Activated CD4-positive, alpha-beta T cell treated with anti-CD3 and anti-CD28 coated beads for 36 hours (primary cell): Measurements from ENCODE around the gene FIGN. TPM values are rescaled to one million over a fixed set of nuclear protein-coding genes. Genes with fewer than 3 reads are reported as not detected.

Source experiments
- ATAC-seq: fragments of 200-7000 bp; cut with Tn5 transposase; one replicate; pipeline ENCODE4 v1.10.0; 2021; ENCODE audit warnings: mild to moderate bottlenecking, moderate library complexity
- CTCF ChIA-PET: fragments of 350-600 bp; sonication (Branson Sonifier 250); formaldehyde crosslinking; loops from one replicate; lab custom pipeline; 2021; ENCODE audit warnings: antibody characterized with exemption; lab: Charles Lee
- POLR2A ChIA-PET: fragments of 350-600 bp; sonication (Branson Sonifier 250); formaldehyde crosslinking; loops from one replicate; lab custom pipeline; 2021; ENCODE audit warnings: antibody characterized with exemption, inconsistent platforms; lab: Charles Lee
- DNase-seq: peaks from one replicate; pipeline ENCODE4 v3.0.0-alpha.2; 2020
- H3K27ac Mint-ChIP-seq: one replicate; pipeline ENCODE4 v1.8.0; 2021; ENCODE audit warnings: mixed read lengths
- H3K27me3 Mint-ChIP-seq: one replicate; pipeline ENCODE4 v1.8.0; 2021; ENCODE audit warnings: mixed read lengths
- H3K36me3 Mint-ChIP-seq: one replicate; pipeline ENCODE4 v1.8.0; 2021; ENCODE audit warnings: low read depth, mixed read lengths
- H3K4me1 Mint-ChIP-seq: one replicate; pipeline ENCODE4 v1.8.0; 2021; ENCODE audit warnings: mixed read lengths
- H3K4me3 Mint-ChIP-seq: one replicate; pipeline ENCODE4 v1.8.0; 2021; ENCODE audit warnings: mild to moderate bottlenecking, moderate library complexity, mixed read lengths
- H3K9me3 Mint-ChIP-seq: one replicate; pipeline ENCODE4 v1.8.0; 2021; ENCODE audit warnings: low read depth, mixed read lengths
- intact Hi-C, 2 experiments: fragments of 100-400 bp; cut with DNase I in 1 of 2; cut with micrococcal nuclease in 1 of 2; formaldehyde crosslinking; loops; one replicate each; pipeline versions ENCODE4 v1.14.2 to v1.15.1; 2022 to 2024; cut with DNase I, micrococcal nuclease
- total RNA-seq, 2 experiments: library from RNA; stranded (reverse); gene quantifications; one replicate each; pipeline ENCODE4 v1.2.3, GENCODE V29; 2021

FIGN gene
- total RNA-seq, 2 experiments from 2014 or later = not detected

DNA sequence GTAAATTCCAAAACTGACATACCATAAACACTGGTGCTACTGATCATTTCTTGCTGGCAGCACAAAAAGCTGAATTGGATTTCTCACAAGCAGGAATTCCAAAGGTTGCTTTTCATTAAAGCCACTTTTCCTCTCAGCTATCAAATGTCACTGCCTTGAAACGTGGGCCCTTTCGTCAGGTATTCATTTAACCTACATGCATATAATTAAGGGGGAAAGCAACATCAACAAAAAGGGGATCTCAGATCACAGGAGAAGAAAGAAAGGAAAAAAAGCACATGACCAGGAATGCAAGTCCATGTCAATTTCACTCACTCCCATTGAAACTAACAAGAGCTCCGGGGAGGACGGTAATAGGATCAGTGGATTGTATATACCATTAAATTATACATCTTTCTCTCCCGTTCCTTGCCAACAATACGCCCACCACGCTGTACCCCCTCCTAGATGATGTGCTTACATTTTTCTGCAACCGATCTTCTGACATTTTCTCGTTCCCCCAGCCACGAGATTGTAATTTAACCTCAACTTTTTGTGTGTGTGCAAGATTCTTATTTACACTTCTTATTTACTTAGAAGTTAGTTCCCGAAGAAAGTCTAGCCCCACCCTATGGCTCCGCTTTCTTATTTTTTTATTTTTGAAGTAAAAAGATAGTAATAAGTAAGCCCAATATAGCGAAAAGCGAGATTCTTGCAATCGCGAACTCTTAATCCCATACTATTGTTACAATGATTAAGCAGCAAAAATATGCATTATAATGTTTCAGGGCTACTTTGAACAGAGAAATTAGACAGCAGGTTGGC, 725 bp downstream of the FIGN start:
- no peaks in the 10 kb centered on the region for H3K36me3 Mint-ChIP-seq
- no peak for ATAC-seq
- CTCF ChIA-PET = interaction anchor here (0.7 kb wide), 1 partner anchor 670 kb away, joined by 3 read pairs; no protein-coding TSS in a partner anchor
- POLR2A ChIA-PET = no interaction called here
- no peak for DNase-seq
- H3K4me3 Mint-ChIP-seq = no peak overlapping the region
- no peak overlapping the region for H3K27ac Mint-ChIP-seq
- peaks cover 22% of the 10 kb centered on the region for H3K27me3 Mint-ChIP-seq
- no peaks in the 10 kb centered on the region for H3K9me3 Mint-ChIP-seq
- peaks cover 4% of the 10 kb centered on the region for H3K4me1 Mint-ChIP-seq
- intact Hi-C loops = no loop called here

DNA sequence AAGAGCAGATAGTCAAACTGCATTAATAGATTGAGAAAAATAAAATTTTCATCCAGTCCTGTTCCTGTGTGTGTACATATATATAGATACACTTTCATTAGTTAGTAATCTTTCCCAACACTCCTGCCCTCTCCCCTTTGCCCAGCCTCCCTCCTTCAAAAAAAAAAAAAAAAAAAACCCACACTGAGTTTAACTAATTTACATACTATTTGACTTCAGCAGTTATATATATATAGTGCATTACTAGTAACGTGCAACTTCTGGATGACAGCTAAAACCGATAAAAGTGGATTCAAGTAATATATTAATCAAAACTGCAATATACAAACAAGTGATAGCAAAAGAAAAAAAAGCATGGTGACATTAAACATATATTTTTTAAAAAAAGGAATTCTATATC, 1.4 kb downstream of the FIGN start:
- H3K27ac Mint-ChIP-seq = no peak overlapping the region

DNA sequence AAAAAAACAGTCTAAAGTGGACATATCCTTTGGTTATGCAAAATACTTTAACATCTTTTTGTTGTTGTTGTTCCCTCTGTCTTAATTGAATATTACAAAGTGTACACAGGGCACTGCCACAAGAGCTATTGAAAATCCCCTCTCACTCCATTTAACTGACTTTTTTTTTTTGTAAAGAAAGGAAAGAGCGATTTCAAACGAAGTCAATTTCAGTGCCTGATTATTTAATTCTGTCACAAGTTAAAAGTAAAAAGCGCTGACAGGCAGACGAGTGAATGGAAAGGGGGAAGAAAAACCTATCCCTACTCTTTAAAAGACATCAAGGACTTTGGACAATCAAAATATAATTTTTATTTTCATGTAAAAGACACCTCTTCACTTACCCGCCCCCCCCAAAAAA, 1.9 kb downstream of the FIGN start:
- Mint-ChIP-seq H3K27me3 (peaks cover 22% of the 10 kb centered on the region), H3K36me3 (no peaks in the 10 kb centered on the region), H3K4me3 (no peak overlapping the region), H3K4me1 (peaks cover 4% of the 10 kb centered on the region), H3K9me3 (no peaks in the 10 kb centered on the region), H3K27ac (no peak overlapping the region)
- no peak for ATAC-seq
- CTCF ChIA-PET = no interaction called here
- intact Hi-C loops = no loop called here
- POLR2A ChIA-PET = no interaction called here
- DNase-seq = no peak

More for the DNA sequence above, 1.4 kb downstream of the FIGN start:
- H3K4me3 Mint-ChIP-seq = no peak overlapping the region
- no peaks in the 10 kb centered on the region for H3K9me3 Mint-ChIP-seq
- H3K27me3 Mint-ChIP-seq = peaks cover 22% of the 10 kb centered on the region
- peaks cover 4% of the 10 kb centered on the region for H3K4me1 Mint-ChIP-seq
- DNase-seq = no peak
- ATAC-seq = no peak
- CTCF ChIA-PET = interaction anchor here (0.7 kb wide), 1 partner anchor 671 kb away, joined by 3 read pairs; no protein-coding TSS in a partner anchor
- POLR2A ChIA-PET = no interaction called here
- intact Hi-C loops = no loop called here
- H3K36me3 Mint-ChIP-seq = no peaks in the 10 kb centered on the region

DNA sequence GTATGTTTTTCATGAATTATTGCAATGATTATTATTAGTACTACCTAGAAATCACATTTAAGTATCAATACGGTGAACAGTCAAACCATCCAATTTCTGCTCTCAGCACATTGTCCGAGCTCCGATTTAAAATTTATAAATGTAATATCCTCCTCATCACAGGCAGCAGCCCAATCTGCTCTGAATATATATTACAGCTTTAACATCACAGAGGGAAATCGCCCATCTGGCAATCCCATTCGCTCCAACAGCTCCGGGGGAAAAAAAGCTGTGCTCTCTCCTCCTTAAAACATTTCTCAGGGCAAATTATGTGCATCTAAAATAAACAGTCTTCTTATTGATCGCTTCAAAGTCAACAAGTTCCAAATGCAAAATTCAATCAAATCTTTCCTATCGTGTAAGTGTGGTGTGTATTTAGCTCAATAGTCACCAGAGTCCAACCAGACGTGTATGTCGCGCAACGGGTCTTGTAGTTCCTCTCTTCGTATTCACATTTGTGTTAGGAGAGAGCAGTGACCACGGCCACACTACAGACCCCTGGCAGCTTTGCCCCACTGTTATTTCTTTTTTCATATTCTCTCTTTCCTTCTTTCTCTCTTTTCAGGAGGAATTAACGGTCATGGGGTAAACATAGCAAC, 2.4 kb downstream of the FIGN start:
- POLR2A ChIA-PET = no interaction called here
- H3K27ac Mint-ChIP-seq = no peak overlapping the region

DNA sequence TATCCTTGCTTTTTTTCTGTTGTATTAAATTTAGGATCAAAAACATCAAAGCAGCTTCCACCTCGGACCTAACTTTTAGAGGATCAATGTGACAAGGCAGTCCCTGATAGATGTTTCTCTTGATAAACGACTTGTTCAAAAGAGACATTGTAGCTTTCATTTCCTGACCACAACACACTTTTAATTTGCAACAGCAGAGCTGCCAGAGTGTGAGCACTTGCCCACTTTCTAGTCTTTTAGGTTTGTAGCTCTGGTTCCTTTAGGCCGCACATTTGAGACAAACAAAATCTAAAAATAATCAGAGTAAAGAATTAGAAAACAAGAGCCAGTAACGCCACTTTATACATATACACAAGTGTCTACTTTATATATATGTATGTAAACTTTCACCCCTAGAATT, 3.1 kb downstream of the FIGN start:
- POLR2A ChIA-PET = no interaction called here
- CTCF ChIA-PET = no interaction called here
- ATAC-seq = no peak
- Mint-ChIP-seq H3K27me3 (peaks cover 22% of the 10 kb centered on the region), H3K4me1 (peaks cover 4% of the 10 kb centered on the region), H3K36me3 (no peaks in the 10 kb centered on the region), H3K27ac (no peak overlapping the region), H3K9me3 (no peaks in the 10 kb centered on the region), H3K4me3 (no peak overlapping the region)
- intact Hi-C loops = no loop called here
- DNase-seq = no peak

More for the DNA sequence above, 2.4 kb downstream of the FIGN start:
- CTCF ChIA-PET = no interaction called here
- Mint-ChIP-seq H3K9me3 (no peaks in the 10 kb centered on the region), H3K4me3 (no peak overlapping the region), H3K27me3 (peaks cover 22% of the 10 kb centered on the region), H3K36me3 (no peaks in the 10 kb centered on the region), H3K4me1 (peaks cover 4% of the 10 kb centered on the region)
- DNase-seq (no peak), ATAC-seq (no peak)
- intact Hi-C loops = no loop called here

DNA sequence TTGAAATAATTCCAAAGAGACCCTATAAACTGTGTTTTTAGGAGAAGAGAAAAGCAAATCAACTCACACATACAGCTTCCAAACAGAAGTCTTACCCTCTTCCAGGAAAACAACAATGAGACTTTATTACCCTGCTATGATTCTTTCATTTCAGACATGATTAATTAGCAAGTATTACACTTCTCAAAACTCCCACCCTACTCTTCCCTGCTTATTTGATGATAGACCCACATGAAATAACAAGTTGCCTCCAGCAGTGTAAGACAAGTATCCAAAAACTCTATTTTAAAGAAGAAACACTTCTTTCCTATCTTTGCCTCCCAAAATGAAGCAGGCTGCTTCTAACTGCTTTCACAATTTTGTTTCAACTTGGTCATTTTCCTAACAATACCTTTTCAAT, 4.1 kb downstream of the FIGN start:
- DNase-seq = no peak
- CTCF ChIA-PET = no interaction called here
- no peaks in the 10 kb centered on the region for H3K36me3 Mint-ChIP-seq
- H3K27me3 Mint-ChIP-seq = peaks cover 16% of the 10 kb centered on the region
- no peak overlapping the region for H3K4me3 Mint-ChIP-seq
- intact Hi-C loops = no loop called here
- peaks cover 4% of the 10 kb centered on the region for H3K4me1 Mint-ChIP-seq
- POLR2A ChIA-PET = no interaction called here
- H3K9me3 Mint-ChIP-seq = no peaks in the 10 kb centered on the region
- ATAC-seq = no peak
- no peak overlapping the region for H3K27ac Mint-ChIP-seq

DNA sequence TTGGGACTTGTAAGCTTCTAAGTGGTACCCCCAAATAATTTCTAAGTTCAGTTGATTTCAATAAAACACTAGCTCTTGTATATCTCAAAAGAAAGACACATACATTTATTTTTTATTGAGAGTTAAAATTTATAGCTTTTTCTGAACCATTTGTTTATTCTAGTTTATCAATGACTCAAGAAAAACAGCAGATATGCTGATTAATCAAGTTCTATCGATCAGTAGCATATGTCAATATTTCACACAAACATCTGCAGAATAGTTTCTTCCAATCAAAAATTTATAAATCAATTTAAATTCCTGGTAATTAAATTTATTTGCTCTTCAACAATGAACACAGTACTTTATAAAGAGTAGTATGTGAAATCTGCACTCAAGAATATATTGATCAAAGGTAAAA, 5.3 kb downstream of the FIGN start:
- ChIA-PET CTCF (no interaction called here), POLR2A (no interaction called here)
- H3K27ac Mint-ChIP-seq = no peak overlapping the region
- H3K9me3 Mint-ChIP-seq = no peaks in the 10 kb centered on the region
- no peaks in the 10 kb centered on the region for H3K36me3 Mint-ChIP-seq
- peaks cover 12% of the 10 kb centered on the region for H3K27me3 Mint-ChIP-seq
- DNase-seq (no peak), ATAC-seq (no peak)
- intact Hi-C loops = no loop called here
- no peaks in the 10 kb centered on the region for H3K4me1 Mint-ChIP-seq
- no peak overlapping the region for H3K4me3 Mint-ChIP-seq

DNA sequence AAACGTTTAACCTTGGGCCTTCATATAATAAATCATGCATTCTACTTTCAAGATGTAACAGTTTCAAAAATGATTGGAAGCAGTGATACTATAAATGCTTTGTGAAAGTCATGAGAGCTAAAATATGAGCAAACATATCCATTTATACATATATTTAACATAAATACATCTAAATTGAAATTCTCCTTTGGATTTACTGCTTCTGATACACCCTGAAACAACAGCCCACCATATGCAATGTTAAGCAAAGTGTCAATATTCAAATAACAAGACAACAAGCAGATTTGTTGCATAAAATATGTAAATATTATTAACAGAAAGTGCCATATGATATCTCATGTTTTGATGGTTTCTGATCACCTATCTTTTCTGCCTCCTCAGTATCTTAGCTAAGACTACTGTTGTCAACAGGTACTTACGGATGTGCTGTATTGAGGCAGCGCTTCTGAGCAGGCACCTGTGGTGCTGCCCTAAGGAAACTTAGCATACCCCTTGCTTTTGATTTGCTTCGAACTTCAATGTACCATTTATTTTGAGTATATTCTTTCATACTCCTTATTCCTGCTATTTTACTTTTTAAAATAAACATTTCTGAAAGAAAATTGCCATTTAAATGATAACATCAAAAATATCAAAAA, 6.1 kb downstream of the FIGN start:
- no peaks in the 10 kb centered on the region for H3K4me1 Mint-ChIP-seq
- POLR2A ChIA-PET = no interaction called here
- H3K9me3 Mint-ChIP-seq = no peaks in the 10 kb centered on the region

DNA sequence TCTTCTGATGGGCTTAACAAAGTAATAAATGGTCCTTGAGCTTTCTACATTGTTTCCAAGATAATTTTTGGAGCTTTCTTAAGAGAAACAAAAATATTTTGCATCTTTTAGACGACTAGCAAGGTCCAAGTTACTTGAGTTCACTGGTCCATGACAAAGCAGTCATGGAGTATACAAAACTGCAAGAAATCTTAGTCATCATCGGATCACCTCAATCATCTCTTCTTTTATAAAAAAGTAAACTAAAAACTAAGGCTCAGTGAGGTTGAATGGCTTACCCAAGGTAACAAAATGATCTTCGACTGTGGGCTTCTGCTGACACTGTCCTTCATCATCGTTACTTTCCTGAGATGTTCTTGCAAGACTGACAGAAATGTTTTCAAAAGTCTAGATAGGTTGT, 11.9 kb downstream of the FIGN start:
- Mint-ChIP-seq H3K4me3 (no peak overlapping the region), H3K4me1 (no peaks in the 10 kb centered on the region), H3K27ac (no peak overlapping the region), H3K36me3 (no peaks in the 10 kb centered on the region), H3K27me3 (no peaks in the 10 kb centered on the region), H3K9me3 (no peaks in the 10 kb centered on the region)
- ChIA-PET CTCF (no interaction called here), POLR2A (no interaction called here)
- intact Hi-C loops = no loop called here
- no peak for DNase-seq
- no peak for ATAC-seq

More for the DNA sequence above, 6.1 kb downstream of the FIGN start:
- H3K27ac Mint-ChIP-seq = no peak overlapping the region
- ATAC-seq = no peak
- H3K4me3 Mint-ChIP-seq = no peak overlapping the region
- DNase-seq = no peak
- intact Hi-C loops = no loop called here
- no peaks in the 10 kb centered on the region for H3K36me3 Mint-ChIP-seq
- H3K27me3 Mint-ChIP-seq = peaks cover 6% of the 10 kb centered on the region
- CTCF ChIA-PET = no interaction called here

DNA sequence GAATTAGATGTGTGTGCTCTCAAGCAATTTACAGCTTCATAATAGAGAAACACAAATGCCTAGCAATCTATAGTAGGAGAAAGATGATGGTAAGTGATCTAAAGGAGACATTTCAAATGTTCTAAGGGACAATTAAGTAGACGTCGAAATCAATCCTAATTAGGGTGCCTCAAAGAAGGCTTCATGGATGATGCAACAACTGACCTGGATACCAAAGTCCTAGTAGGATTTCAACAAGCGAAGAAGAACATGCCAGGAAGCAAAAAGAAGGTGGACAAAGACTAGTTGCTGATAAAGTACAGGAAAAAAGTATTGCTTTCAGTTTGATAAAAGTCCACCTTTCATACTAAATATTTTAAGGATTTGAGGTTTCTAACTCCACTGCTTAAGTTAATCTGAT, 12.5 kb downstream of the FIGN start:
- DNase-seq = no peak
- Mint-ChIP-seq H3K27ac (no peak overlapping the region), H3K4me3 (no peak overlapping the region), H3K9me3 (no peaks in the 10 kb centered on the region), H3K4me1 (no peaks in the 10 kb centered on the region), H3K27me3 (no peaks in the 10 kb centered on the region), H3K36me3 (no peaks in the 10 kb centered on the region)
- intact Hi-C loops = no loop called here
- POLR2A ChIA-PET = no interaction called here
- CTCF ChIA-PET = no interaction called here
- no peak for ATAC-seq

DNA sequence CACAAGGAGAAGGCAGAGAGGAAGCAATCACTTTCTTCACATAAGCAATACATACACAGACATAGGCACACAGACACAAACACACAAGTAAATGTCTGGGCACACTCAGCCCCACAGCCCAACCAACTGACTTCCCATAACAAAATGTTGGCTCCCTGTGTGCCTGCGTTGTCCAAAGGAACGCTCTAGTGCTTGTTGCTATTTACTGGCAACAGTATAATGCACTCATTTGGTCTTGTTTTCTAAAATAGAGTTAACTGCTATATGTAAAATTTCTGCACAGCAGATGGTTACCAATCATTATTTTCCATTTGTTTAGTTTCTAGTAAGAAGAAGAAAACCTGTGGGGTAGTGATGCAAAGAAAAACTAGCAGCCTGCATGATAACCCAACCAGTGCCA, 16.5 kb downstream of the FIGN start:
- H3K9me3 Mint-ChIP-seq = no peaks in the 10 kb centered on the region

More for the DNA sequence above, 16.5 kb downstream of the FIGN start:
- Mint-ChIP-seq H3K36me3 (no peaks in the 10 kb centered on the region), H3K4me1 (no peaks in the 10 kb centered on the region), H3K27ac (no peak overlapping the region), H3K4me3 (no peak overlapping the region), H3K27me3 (no peaks in the 10 kb centered on the region)
- DNase-seq = no peak
- POLR2A ChIA-PET = no interaction called here
- intact Hi-C loops = no loop called here
- no peak for ATAC-seq
- CTCF ChIA-PET = no interaction called here
